Activated naive CD8-positive, alpha-beta T cell treated with anti-CD3 and anti-CD28 coated beads for 36 hours (primary cell): ENCODE results near the gene NR2E1. TPM values are rescaled to one million over a fixed set of nuclear protein-coding genes. Genes with fewer than 3 reads are reported as not detected.
A peak's percentile ranks its signal among the peaks of the same experiment; 100 is the strongest.

Source experiments
- DNase-seq: peaks from one replicate; pipeline ENCODE4 v3.0.0; 2021
- H3K27ac Mint-ChIP-seq: one replicate; pipeline ENCODE4 v1.8.0; 2022; ENCODE audit warnings: mild to moderate bottlenecking, moderate library complexity, mixed read lengths
- H3K27me3 Mint-ChIP-seq: one replicate; pipeline ENCODE4 v1.8.0; 2022; ENCODE audit warnings: mild to moderate bottlenecking, mixed read lengths
- H3K36me3 Mint-ChIP-seq: one replicate; pipeline ENCODE4 v1.8.0; 2021; ENCODE audit warnings: mild to moderate bottlenecking, mixed read lengths
- H3K4me1 Mint-ChIP-seq: one replicate; pipeline ENCODE4 v1.8.0; 2021; ENCODE audit warnings: mixed read lengths
- H3K4me3 Mint-ChIP-seq: one replicate; pipeline ENCODE4 v1.8.0; 2022; ENCODE audit warnings: mild to moderate bottlenecking, moderate library complexity, mixed read lengths
- H3K9me3 Mint-ChIP-seq: one replicate; pipeline ENCODE4 v1.8.0; 2022; ENCODE audit warnings: mixed read lengths
- total RNA-seq, 2 experiments: library from RNA; stranded (reverse); gene quantifications; one replicate each; pipeline ENCODE4 v1.2.3, GENCODE V29; 2021

The NR2E1 gene
- total RNA-seq, 2 experiments from 2014 or later, result not detected

- H3K27me3 Mint-ChIP-seq, result no peaks in the 10 kb centered on the region
- H3K9me3 Mint-ChIP-seq, result no peaks in the 10 kb centered on the region
- H3K27ac Mint-ChIP-seq, result no peak overlapping the region
- peaks cover 24% of the 10 kb centered on the region for H3K36me3 Mint-ChIP-seq
- peaks cover 9% of the 10 kb centered on the region for H3K4me1 Mint-ChIP-seq
- no peak overlapping the region for H3K4me3 Mint-ChIP-seq
- no peak for DNase-seq
Measured at GRCh38 chr6:108203189-108204112, 37.6 kb downstream of the NR2E1 start.

- Mint-ChIP-seq H3K9me3 (no peaks in the 10 kb centered on the region), H3K36me3 (peaks cover 30% of the 10 kb centered on the region), H3K27me3 (no peaks in the 10 kb centered on the region), H3K4me3 (no peak overlapping the region), H3K27ac (no peak overlapping the region), H3K4me1 (peaks cover 9% of the 10 kb centered on the region)
- DNase-seq, result no peak
Measured at GRCh38 chr6:108207013-108207412, 41.2 kb downstream of the NR2E1 start.

- Mint-ChIP-seq H3K4me3 (no peak overlapping the region), H3K27ac (no peak overlapping the region), H3K4me1 (peaks cover 4% of the 10 kb centered on the region), H3K9me3 (no peaks in the 10 kb centered on the region), H3K27me3 (no peaks in the 10 kb centered on the region), H3K36me3 (peaks cover 24% of the 10 kb centered on the region)
- DNase-seq, result no peak
Measured at GRCh38 chr6:108209738-108210137, 43.9 kb downstream of the NR2E1 start.

- Mint-ChIP-seq H3K27ac (no peak overlapping the region), H3K4me3 (no peak overlapping the region), H3K27me3 (no peaks in the 10 kb centered on the region), H3K4me1 (peaks cover 3% of the 10 kb centered on the region), H3K9me3 (no peaks in the 10 kb centered on the region), H3K36me3 (peaks cover 24% of the 10 kb centered on the region)
- DNase-seq, result no peak
Measured at GRCh38 chr6:108210556-108210955, 44.7 kb downstream of the NR2E1 start.

GRCh38 chr6:108211671-108212070 lies 45.8 kb downstream of the NR2E1 start:
- Mint-ChIP-seq H3K27me3 (no peaks in the 10 kb centered on the region), H3K9me3 (no peaks in the 10 kb centered on the region), H3K4me1 (peaks cover 3% of the 10 kb centered on the region), H3K4me3 (no peak overlapping the region), H3K36me3 (peaks cover 17% of the 10 kb centered on the region), H3K27ac (no peak overlapping the region)
- no peak for DNase-seq

- Mint-ChIP-seq H3K4me1 (peaks cover 15% of the 10 kb centered on the region), H3K4me3 (no peak overlapping the region), H3K9me3 (no peaks in the 10 kb centered on the region), H3K36me3 (peaks cover 22% of the 10 kb centered on the region), H3K27me3 (no peaks in the 10 kb centered on the region), H3K27ac (no peak overlapping the region)
- DNase-seq, result no peak
Measured at GRCh38 chr6:108222064-108222463, 56.2 kb downstream of the NR2E1 start.

- DNase-seq, result no peak
- Mint-ChIP-seq H3K27ac (peak overlapping the region; percentile 3), H3K36me3 (peaks cover 22% of the 10 kb centered on the region), H3K4me3 (no peak overlapping the region), H3K4me1 (peaks cover 18% of the 10 kb centered on the region), H3K27me3 (no peaks in the 10 kb centered on the region), H3K9me3 (no peaks in the 10 kb centered on the region)
Measured at GRCh38 chr6:108222504-108222903, 56.7 kb downstream of the NR2E1 start.

GRCh38 chr6:108227290-108227689 lies 61.5 kb downstream of the NR2E1 start:
- Mint-ChIP-seq H3K36me3 (peaks cover 6% of the 10 kb centered on the region), H3K4me1 (peaks cover 27% of the 10 kb centered on the region), H3K9me3 (no peaks in the 10 kb centered on the region), H3K27ac (no peak overlapping the region), H3K27me3 (no peaks in the 10 kb centered on the region), H3K4me3 (no peak overlapping the region)
- no peak for DNase-seq

- Mint-ChIP-seq H3K9me3 (no peaks in the 10 kb centered on the region), H3K4me1 (peaks cover 22% of the 10 kb centered on the region), H3K27me3 (no peaks in the 10 kb centered on the region), H3K36me3 (peaks cover 2% of the 10 kb centered on the region), H3K4me3 (no peak overlapping the region), H3K27ac (no peak overlapping the region)
- no peak for DNase-seq
Measured at GRCh38 chr6:108228416-108228815, 62.6 kb downstream of the NR2E1 start.

GRCh38 chr6:108235127-108235526 lies 69.3 kb downstream of the NR2E1 start:
- no peaks in the 10 kb centered on the region for H3K27me3 Mint-ChIP-seq
- no peaks in the 10 kb centered on the region for H3K9me3 Mint-ChIP-seq

GRCh38 chr6:108236791-108237190 lies 71.0 kb downstream of the NR2E1 start:
- no peak overlapping the region for H3K27ac Mint-ChIP-seq
- no peak overlapping the region for H3K4me3 Mint-ChIP-seq
- H3K36me3 Mint-ChIP-seq, result peaks cover 26% of the 10 kb centered on the region
- H3K4me1 Mint-ChIP-seq, result peaks cover 9% of the 10 kb centered on the region
- no peaks in the 10 kb centered on the region for H3K27me3 Mint-ChIP-seq
- DNase-seq, result no peak
- H3K9me3 Mint-ChIP-seq, result peaks cover 3% of the 10 kb centered on the region

More at GRCh38 chr6:108235127-108235526, 69.3 kb downstream of the NR2E1 start:
- Mint-ChIP-seq H3K36me3 (peaks cover 13% of the 10 kb centered on the region), H3K4me1 (peaks cover 16% of the 10 kb centered on the region), H3K27ac (no peak overlapping the region), H3K4me3 (no peak overlapping the region)
- DNase-seq, result no peak

- Mint-ChIP-seq H3K27ac (no peak overlapping the region), H3K4me3 (no peak overlapping the region), H3K9me3 (peaks cover 11% of the 10 kb centered on the region), H3K27me3 (no peaks in the 10 kb centered on the region), H3K36me3 (peaks cover 40% of the 10 kb centered on the region), H3K4me1 (peaks cover 9% of the 10 kb centered on the region)
- no peak for DNase-seq
Measured at GRCh38 chr6:108238322-108238721, 72.5 kb downstream of the NR2E1 start.

Other genes with a start within 250 kb of the NR2E1 start
- 100 to 1,000 TPM in 1 of 2 experiments, 10 to 100 TPM in 1; 91.9 to 105 TPM for gene SEC63, start 207.8 kb upstream of the NR2E1 start, total RNA-seq
- 10 to 100 TPM; 10.4 to 11.4 TPM for gene OSTM1, start 91.3 kb upstream of the NR2E1 start, total RNA-seq
- gene SNX3, start 95.0 kb downstream of the NR2E1 start, total RNA-seq, result 10 to 100 TPM; 75.0 to 81.6 TPM
- gene AFG1L, start 129.0 kb downstream of the NR2E1 start, total RNA-seq, result 1 to 10 TPM; 4.0 to 4.6 TPM